AG04450 (cell line): Measurements from ENCODE around the gene LMOD2. TPM values are rescaled to one million over a fixed set of nuclear protein-coding genes. Genes with fewer than 3 reads are reported as not detected.

Experiments used
- CTCF ChIA-PET: fragments of 300-600, 350-600 bp; formaldehyde crosslinking; extraction: SDS; loops from one replicate; lab custom pipeline; 2022; ENCODE audit warnings: antibody characterized with exemption, inconsistent platforms; lab: Charles Lee
- POLR2A ChIA-PET: fragments of 350-600 bp; formaldehyde crosslinking; extraction: SDS; loops from one replicate; lab custom pipeline; 2021; ENCODE audit warnings: antibody characterized with exemption, inconsistent platforms; lab: Yijun Ruan, JAX
- DNase-seq: peaks from one replicate; pipeline ENCODE4 v3.0.0-alpha.2; 2011; ENCODE audit warnings: low read depth, low spot score
- H3K27ac ChIP-seq: one replicate; pipeline ENCODE4 v1.5.1; 2012; ENCODE audit warnings: low read depth, low read length, control low read depth
- H3K27me3 ChIP-seq: one replicate; pipeline ENCODE4 v1.6.0; 2012; ENCODE audit warnings: low read length; ENCODE audit not compliant: control insufficient read depth, insufficient read depth
- H3K4me3 ChIP-seq: 2 replicates; pipeline ENCODE4 v1.5.1; 2011; ENCODE audit warnings: mild to moderate bottlenecking, low read depth, low read length, control low read depth
- H3K9me3 ChIP-seq: 2 replicates; pipeline ENCODE4 v1.5.1; 2012; ENCODE audit warnings: low read length; ENCODE audit not compliant: control insufficient read depth, insufficient read depth
- polyA plus RNA-seq: library from polyadenylated mRNA; depleted of rRNA; stranded (reverse); fragments of >200 nt; gene quantifications from 2 replicates; pipeline ENCODE4 v1.2.3, GENCODE V29; 2011
- TF ChIP-seq, protein P1 (sequence below): IDR thresholded peaks from 2 replicates; pipeline ENCODE4 v1.5.1; 2011; ENCODE audit warnings: low read depth, low read length, control low read depth, inconsistent platforms

The LMOD2 gene
- polyA plus RNA-seq, 1 experiment, result not detected

- no peak overlapping the region for H3K4me3 ChIP-seq
- DNase-seq, result no peak
- peaks cover 2% of the 10 kb centered on the region for H3K27me3 ChIP-seq
- CTCF ChIA-PET, result no interaction called here
- POLR2A ChIA-PET, result no interaction called here
- no peak overlapping the region for H3K27ac ChIP-seq
- TF ChIP-seq, protein P1, sequence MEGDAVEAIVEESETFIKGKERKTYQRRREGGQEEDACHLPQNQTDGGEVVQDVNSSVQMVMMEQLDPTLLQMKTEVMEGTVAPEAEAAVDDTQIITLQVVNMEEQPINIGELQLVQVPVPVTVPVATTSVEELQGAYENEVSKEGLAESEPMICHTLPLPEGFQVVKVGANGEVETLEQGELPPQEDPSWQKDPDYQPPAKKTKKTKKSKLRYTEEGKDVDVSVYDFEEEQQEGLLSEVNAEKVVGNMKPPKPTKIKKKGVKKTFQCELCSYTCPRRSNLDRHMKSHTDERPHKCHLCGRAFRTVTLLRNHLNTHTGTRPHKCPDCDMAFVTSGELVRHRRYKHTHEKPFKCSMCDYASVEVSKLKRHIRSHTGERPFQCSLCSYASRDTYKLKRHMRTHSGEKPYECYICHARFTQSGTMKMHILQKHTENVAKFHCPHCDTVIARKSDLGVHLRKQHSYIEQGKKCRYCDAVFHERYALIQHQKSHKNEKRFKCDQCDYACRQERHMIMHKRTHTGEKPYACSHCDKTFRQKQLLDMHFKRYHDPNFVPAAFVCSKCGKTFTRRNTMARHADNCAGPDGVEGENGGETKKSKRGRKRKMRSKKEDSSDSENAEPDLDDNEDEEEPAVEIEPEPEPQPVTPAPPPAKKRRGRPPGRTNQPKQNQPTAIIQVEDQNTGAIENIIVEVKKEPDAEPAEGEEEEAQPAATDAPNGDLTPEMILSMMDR, result no peak
- no peaks in the 10 kb centered on the region for H3K9me3 ChIP-seq
Measured at GRCh38 chr7:123653162-123653561, 2.5 kb upstream of the LMOD2 start.

DNA sequence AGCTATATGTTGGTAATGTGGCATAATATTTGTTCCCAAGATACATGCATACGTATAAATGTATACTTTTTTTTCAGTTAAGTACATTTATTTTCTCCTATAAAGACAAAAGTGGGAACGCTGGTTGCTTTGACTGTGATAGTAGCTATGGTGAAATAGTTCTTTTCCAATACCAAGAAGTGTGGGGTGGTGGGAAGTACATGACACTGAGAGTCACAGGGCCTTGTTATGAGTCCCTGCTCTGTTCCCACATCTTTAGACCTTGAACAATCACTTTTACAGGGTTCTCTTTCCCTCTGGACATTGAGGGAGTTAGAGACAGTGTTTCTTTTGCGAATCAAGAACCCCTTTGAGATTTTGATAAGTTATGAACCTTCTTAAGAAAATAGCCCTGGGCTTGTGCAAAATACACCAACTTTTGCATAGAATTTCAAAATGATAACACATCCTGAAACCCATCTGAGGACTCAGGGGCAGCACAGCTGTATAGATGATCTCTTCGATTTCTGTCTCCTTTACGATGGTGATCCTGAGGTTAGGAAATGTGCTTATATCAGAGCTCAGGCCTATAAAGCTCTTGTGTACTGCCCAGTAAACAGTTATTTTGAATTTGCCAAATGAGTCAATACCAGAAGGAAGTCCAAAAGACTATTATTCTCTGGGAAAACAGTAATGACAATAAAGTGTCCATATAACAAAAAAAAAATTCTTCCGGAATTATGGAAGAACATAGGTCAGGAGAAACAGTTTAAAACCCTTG lies 1.1 kb downstream of the LMOD2 start:
- TF ChIP-seq, protein P1, result no peak
- no peaks in the 10 kb centered on the region for H3K27me3 ChIP-seq
- CTCF ChIA-PET, result no interaction called here
- POLR2A ChIA-PET, result no interaction called here
- DNase-seq, result no peak
- H3K9me3 ChIP-seq, result no peaks in the 10 kb centered on the region
- no peak overlapping the region for H3K27ac ChIP-seq
- no peak overlapping the region for H3K4me3 ChIP-seq

DNA sequence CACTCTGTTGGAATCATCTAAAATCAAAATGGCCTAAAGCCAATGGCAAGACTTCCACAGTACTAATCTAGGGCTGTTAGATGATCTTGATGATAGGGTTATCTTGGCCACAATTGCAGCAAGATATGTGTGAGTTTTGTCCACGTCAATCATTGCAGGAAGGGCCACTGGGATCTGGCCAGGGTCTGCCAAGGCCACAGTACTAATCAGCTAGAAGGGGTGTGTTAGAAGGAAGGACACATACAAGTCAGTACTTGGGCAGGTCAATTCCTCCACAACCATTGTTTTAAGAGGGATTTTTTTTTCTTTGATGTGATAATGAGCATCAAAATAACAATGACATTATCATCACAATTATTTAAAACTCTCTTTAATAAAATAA lies 1.6 kb downstream of the LMOD2 start:
- Histone ChIP-seq H3K27ac (no peak overlapping the region), H3K27me3 (no peaks in the 10 kb centered on the region), H3K9me3 (no peaks in the 10 kb centered on the region), H3K4me3 (no peak overlapping the region)
- CTCF ChIA-PET, result no interaction called here
- TF ChIP-seq, protein P1, result no peak
- POLR2A ChIA-PET, result no interaction called here
- DNase-seq, result no peak

DNA sequence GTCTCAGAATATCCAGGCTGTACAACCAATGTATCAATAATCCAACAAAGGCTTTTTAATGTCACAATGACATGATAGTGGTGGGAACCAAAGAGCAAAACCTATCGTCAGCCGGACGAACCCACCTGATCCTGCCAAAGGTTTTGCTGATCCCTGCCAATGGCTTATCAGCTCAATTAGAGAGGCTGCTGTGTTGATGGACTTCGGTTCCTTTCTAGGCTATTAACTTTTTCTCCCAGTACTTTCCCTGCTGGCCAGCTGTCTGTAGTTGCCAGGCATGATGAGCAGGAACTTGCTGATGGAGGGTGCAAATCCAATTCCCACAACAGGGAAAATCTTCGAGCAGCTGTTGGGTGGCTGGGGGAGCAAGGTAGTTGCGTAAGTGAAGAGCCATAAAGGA lies 2.4 kb downstream of the LMOD2 start:
- Histone ChIP-seq H3K4me3 (no peak overlapping the region), H3K27ac (no peak overlapping the region), H3K9me3 (no peaks in the 10 kb centered on the region), H3K27me3 (no peaks in the 10 kb centered on the region)
- ChIA-PET POLR2A (no interaction called here), CTCF (no interaction called here)
- TF ChIP-seq, protein P1, result no peak
- DNase-seq, result no peak

DNA sequence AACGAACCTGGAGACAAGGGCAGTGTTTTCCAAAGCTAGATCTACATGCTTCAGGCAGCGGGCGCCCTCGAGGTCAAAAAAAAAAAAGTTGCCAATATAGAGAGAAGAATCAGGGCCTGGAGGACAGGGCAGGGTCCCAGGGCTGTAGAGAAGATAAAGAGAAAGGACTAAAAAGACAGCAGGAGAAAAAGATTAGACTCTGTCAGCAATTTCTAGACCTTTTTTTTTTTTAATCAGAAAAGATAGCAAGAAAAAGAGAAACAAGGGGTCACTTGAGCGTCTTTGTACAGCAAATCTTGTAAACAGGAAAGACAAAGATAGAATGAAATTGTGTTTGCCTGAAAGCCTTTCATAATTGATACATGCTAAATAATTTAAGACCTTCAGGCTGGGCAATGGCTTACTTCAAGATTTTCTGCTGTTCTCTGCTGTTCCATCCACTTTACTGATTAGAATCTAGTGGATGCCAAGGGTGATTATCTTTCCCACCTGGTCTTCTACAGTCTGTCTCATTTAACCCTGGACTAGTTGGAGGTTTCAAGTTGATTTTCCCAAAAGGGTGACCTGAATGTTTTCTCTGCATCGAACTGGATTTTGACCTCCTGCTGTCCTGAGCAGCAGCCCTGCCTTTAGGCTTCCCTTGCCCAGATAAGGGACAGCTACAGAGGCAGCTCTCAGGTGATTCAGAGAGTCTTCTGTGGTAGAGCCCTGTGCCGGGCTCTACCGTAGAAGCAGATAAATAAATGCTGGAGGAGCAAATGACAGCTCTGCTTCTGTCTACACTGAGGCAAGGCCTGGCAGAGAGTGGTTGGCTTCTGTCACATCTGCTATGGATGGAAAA lies 5.1 kb downstream of the LMOD2 start:
- no peaks in the 10 kb centered on the region for H3K9me3 ChIP-seq
- CTCF ChIA-PET, result interaction anchor here (0.9 to 1.5 kb wide), 3 partner anchors 22 to 138 kb away, joined by 3 to 4 read pairs (median 3); no protein-coding TSS in a partner anchor
- H3K4me3 ChIP-seq, result no peak overlapping the region
- no peak for DNase-seq
- POLR2A ChIA-PET, result no interaction called here
- TF ChIP-seq, protein P1, result no peak
- H3K27ac ChIP-seq, result no peak overlapping the region
- no peaks in the 10 kb centered on the region for H3K27me3 ChIP-seq
